SK-N-SH treated with all-trans-retinoic acid at 6 μM for 48 hours (cell line): ENCODE measurements around the gene KRT4.

ENCODE experiments used
- GLIS3 ChIP-seq: fragments of 250-450 bp; sonication (Bioruptor Pico); IDR thresholded peaks from 2 replicates; pipeline ENCODE4 v1.5.0; 2020; ENCODE audit warnings: mild to moderate bottlenecking, moderate library complexity
- TCF4 ChIP-seq: fragments of 250-450 bp; sonication (Bioruptor Pico); IDR thresholded peaks from 2 replicates; pipeline ENCODE4 v1.8.0; 2021; ENCODE audit warnings: mild to moderate bottlenecking, moderate library complexity, borderline replicate concordance
- ZFP30 ChIP-seq: fragments of 450-650 bp; formaldehyde crosslinking; IDR thresholded peaks from 2 replicates; pipeline ENCODE4 v1.5.0; 2022; ENCODE audit warnings: mild to moderate bottlenecking, moderate library complexity

DNA sequence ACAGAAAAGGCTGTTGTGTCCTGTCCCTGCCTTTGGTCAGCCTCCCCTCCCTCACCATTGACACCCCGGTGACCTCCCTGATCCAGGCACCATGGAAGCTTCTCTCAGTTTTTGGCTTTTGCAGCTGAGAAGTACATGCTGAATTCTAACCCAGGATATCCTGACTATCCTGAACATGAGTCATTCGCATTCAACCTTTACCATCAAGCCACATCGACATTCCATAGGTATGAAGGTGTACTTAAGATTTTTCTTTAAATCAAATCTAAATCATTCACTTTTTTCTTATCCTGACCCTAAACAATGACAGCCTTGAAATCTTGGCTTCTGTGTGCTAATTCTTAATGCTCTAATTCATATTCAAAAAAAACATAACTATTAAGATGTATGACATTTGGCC is 43.6 kb upstream of the KRT4 start:
- TF ChIP-seq GLIS3 (no peak), TCF4 (CRISPR knock-in tag) (no peak), ZFP30 (no peak)
